Daoy (cell line): ENCODE measurements around the gene APCDD1. TPM values are rescaled to one million over a fixed set of nuclear protein-coding genes. Genes with fewer than 3 reads are reported as not detected.
A peak's percentile ranks its signal among the peaks of the same experiment; 100 is the strongest.

Source experiments
- DNase-seq: peaks from one replicate; pipeline ENCODE4 v3.0.0-alpha.2; 2015; ENCODE audit warnings: low read depth
- total RNA-seq: library from RNA; depleted of rRNA; stranded (reverse); fragments of >200 nt; shearing (Covaris generic); gene quantifications from 2 replicates; pipeline ENCODE4 v1.2.3, GENCODE V29; 2014

APCDD1 gene
- total RNA-seq, 1 experiment from 2014 or later, result 0.23 TPM

- DNase-seq, result no peak
Measured at GRCh38 chr18:10431680-10432079, 22.8 kb upstream of the APCDD1 start.

GRCh38 chr18:10432781-10433180 is 21.7 kb upstream of the APCDD1 start:
- DNase-seq, result peak; percentile 9

- DNase-seq, result no peak
Measured at GRCh38 chr18:10436160-10436559, 18.3 kb upstream of the APCDD1 start.

- no peak for DNase-seq
Measured at GRCh38 chr18:10437837-10438236, 16.6 kb upstream of the APCDD1 start.

- no peak for DNase-seq
Measured at GRCh38 chr18:10439898-10440297, 14.5 kb upstream of the APCDD1 start.

- DNase-seq, result no peak
Measured at GRCh38 chr18:10440884-10441283, 13.6 kb upstream of the APCDD1 start.

GRCh38 chr18:10441472-10441871 is 13.0 kb upstream of the APCDD1 start:
- DNase-seq, result no peak

- no peak for DNase-seq
Measured at GRCh38 chr18:10442551-10442971, 11.9 kb upstream of the APCDD1 start.

- DNase-seq, result no peak
Measured at GRCh38 chr18:10443001-10443400, 11.4 kb upstream of the APCDD1 start.

- DNase-seq, result peak; percentile 11
Measured at GRCh38 chr18:10444314-10445006, 10.0 kb upstream of the APCDD1 start.

GRCh38 chr18:10449396-10449795 is 5.0 kb upstream of the APCDD1 start:
- no peak for DNase-seq

GRCh38 chr18:10450986-10451385 is 3.4 kb upstream of the APCDD1 start:
- DNase-seq, result no peak

- no peak for DNase-seq
Measured at GRCh38 chr18:10453261-10453805, 1.1 kb upstream of the APCDD1 start.

GRCh38 chr18:10454681-10455557 is 484 bp downstream of the APCDD1 start:
- peak; percentile 20 for DNase-seq

GRCh38 chr18:10455726-10456453 is 1.5 kb downstream of the APCDD1 start:
- DNase-seq, result no peak

- no peak for DNase-seq
Measured at GRCh38 chr18:10456718-10457117, 2.3 kb downstream of the APCDD1 start.

- no peak for DNase-seq
Measured at GRCh38 chr18:10457128-10457527, 2.7 kb downstream of the APCDD1 start.

- no peak for DNase-seq
Measured at GRCh38 chr18:10457767-10458166, 3.3 kb downstream of the APCDD1 start.

- DNase-seq, result no peak
Measured at GRCh38 chr18:10458691-10459090, 4.3 kb downstream of the APCDD1 start.

- no peak for DNase-seq
Measured at GRCh38 chr18:10459587-10459986, 5.2 kb downstream of the APCDD1 start.

- no peak for DNase-seq
Measured at GRCh38 chr18:10460414-10461018, 6.1 kb downstream of the APCDD1 start.

- DNase-seq, result no peak
Measured at GRCh38 chr18:10461989-10462388, 7.6 kb downstream of the APCDD1 start.
